ENCODE results near the gene NDUFV1.

DNA sequence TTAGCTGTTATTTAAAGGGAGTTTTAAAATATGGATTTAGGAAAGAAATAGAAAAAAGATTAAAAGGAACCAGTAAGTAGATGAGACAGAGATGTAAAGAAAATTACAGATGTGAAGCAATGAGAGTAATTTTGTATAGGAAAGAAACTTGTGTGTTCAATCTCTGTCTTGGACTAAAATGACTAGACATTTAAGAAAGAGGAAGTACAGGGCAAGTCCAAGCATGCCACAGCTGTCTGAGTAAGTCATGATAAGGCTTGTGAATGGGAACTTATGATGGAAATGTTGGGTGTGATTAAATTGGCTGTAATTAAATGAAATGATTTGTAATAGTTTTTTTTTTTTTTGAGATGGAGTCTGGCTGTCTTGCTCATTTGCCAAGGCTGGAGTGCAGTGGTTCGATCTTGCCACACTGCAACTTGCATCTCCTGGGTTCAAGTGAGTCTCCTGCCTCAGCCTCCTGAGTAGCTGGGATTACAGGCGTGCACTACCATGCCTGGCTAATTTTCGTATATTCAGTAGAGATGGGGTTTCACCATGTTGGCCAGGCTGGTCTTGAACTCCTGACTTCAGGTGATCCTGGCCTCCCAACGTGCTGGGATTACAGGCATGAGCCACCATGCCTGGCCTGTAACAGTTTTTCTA is 49.7 kb downstream of the NDUFV1 start:
- TF ChIP-seq CTCF (IDR thresholded peaks at IDR 0.05) (no peak), POLR2A (IDR thresholded peaks at IDR 0.05) (no peak)

Data from gastroesophageal sphincter (tissue), 3 donors.